ENCODE data around the gene PPP2R5C.
"Not testable (repeated sequence)": the region's sequence is repeated elsewhere in the genome, so short reads cannot be mapped to it uniquely, and the experiment has no call there.

PPP2R5C gene

GRCh38 chr14:101743701-101744100, 17.8 kb upstream of the PPP2R5C start:
- Histone ChIP-seq H3K9me3 (ENCODE audit: control insufficient read depth, insufficient read depth, low read length) (peaks cover 21% of the 10 kb centered on the region), H3K79me2 (ENCODE audit: control insufficient read depth, low read length) (no peaks in the 10 kb centered on the region), H3K9me2 (replicated peaks; ENCODE audit: control insufficient read depth, low read length) (no peaks in the 10 kb centered on the region), H3K4me3 (ENCODE audit: low read length) (no peak overlapping the region), H3K27ac (ENCODE audit: low read depth, low read length) (no peak overlapping the region), H4K20me1 (ENCODE audit: control insufficient read depth, insufficient read depth, low read depth, low read length) (no peaks in the 10 kb centered on the region), H3K27me3 (ENCODE audit: control insufficient read depth, low read length) (no peaks in the 10 kb centered on the region), H3K36me3 (ENCODE audit: control insufficient read depth, low read length) (no peaks in the 10 kb centered on the region), H3F3A (ENCODE audit: control insufficient read depth, insufficient read depth) (no peaks in the 10 kb centered on the region), H3K4me1 (ENCODE audit: control insufficient read depth, low read length) (no peaks in the 10 kb centered on the region), H3K4me2 (ENCODE audit: low read length) (no peak overlapping the region)
- TF ChIP-seq CTCF (IDR thresholded peaks at IDR 0.05; ENCODE audit: low read depth, low read length, poor library complexity, severe bottlenecking), result no peak
- TF ChIP-seq EZH2phosphoT487 (IDR thresholded peaks at IDR 0.05; ENCODE audit: borderline replicate concordance, low read length), result no peak

GRCh38 chr14:101744382-101744781, 17.1 kb upstream of the PPP2R5C start:
- not testable (repeated sequence) for H3K36me3 ChIP-seq (ENCODE audit: control insufficient read depth, low read length); H3K27me3 ChIP-seq (ENCODE audit: control insufficient read depth, low read length); H3K9me2 ChIP-seq (replicated peaks; ENCODE audit: control insufficient read depth, low read length); H3K27ac ChIP-seq (ENCODE audit: low read depth, low read length); H3K79me2 ChIP-seq (ENCODE audit: control insufficient read depth, low read length); H3K4me2 ChIP-seq (ENCODE audit: low read length); H4K20me1 ChIP-seq (ENCODE audit: control insufficient read depth, insufficient read depth, low read depth, low read length); H3K4me3 ChIP-seq (ENCODE audit: low read length); H3K4me1 ChIP-seq (ENCODE audit: control insufficient read depth, low read length); H3F3A ChIP-seq (ENCODE audit: control insufficient read depth, insufficient read depth)
- peaks cover 19% of the 10 kb centered on the region for H3K9me3 ChIP-seq (ENCODE audit: control insufficient read depth, insufficient read depth, low read length)

GRCh38 chr14:101749756-101750155, 11.8 kb upstream of the PPP2R5C start:
- H3K27ac ChIP-seq (ENCODE audit: low read depth, low read length); H3F3A ChIP-seq (ENCODE audit: control insufficient read depth, insufficient read depth); H3K4me1 ChIP-seq (ENCODE audit: control insufficient read depth, low read length); H3K36me3 ChIP-seq (ENCODE audit: control insufficient read depth, low read length); H4K20me1 ChIP-seq (ENCODE audit: control insufficient read depth, insufficient read depth, low read depth, low read length); H3K79me2 ChIP-seq (ENCODE audit: control insufficient read depth, low read length); H3K4me3 ChIP-seq (ENCODE audit: low read length); H3K9me3 ChIP-seq (ENCODE audit: control insufficient read depth, insufficient read depth, low read length); H3K4me2 ChIP-seq (ENCODE audit: low read length); H3K9me2 ChIP-seq (replicated peaks; ENCODE audit: control insufficient read depth, low read length): not testable (repeated sequence)
- H3K27me3 ChIP-seq (ENCODE audit: control insufficient read depth, low read length), result peaks cover 18% of the 10 kb centered on the region

- Histone ChIP-seq H3K4me3 (ENCODE audit: low read length) (no peak overlapping the region), H3K9me3 (ENCODE audit: control insufficient read depth, insufficient read depth, low read length) (no peaks in the 10 kb centered on the region; the same call in 1 of the 2 replicates), H4K20me1 (ENCODE audit: control insufficient read depth, insufficient read depth, low read depth, low read length) (no peaks in the 10 kb centered on the region), H3K4me2 (ENCODE audit: low read length) (no peak overlapping the region), H3K27ac (ENCODE audit: low read depth, low read length) (no peak overlapping the region), H3K36me3 (ENCODE audit: control insufficient read depth, low read length) (no peaks in the 10 kb centered on the region), H3K79me2 (ENCODE audit: control insufficient read depth, low read length) (no peaks in the 10 kb centered on the region), H3K27me3 (ENCODE audit: control insufficient read depth, low read length) (peaks cover 28% of the 10 kb centered on the region), H3F3A (ENCODE audit: control insufficient read depth, insufficient read depth) (no peaks in the 10 kb centered on the region), H3K4me1 (ENCODE audit: control insufficient read depth, low read length) (peaks cover 1% of the 10 kb centered on the region), H3K9me2 (replicated peaks; ENCODE audit: control insufficient read depth, low read length) (no peaks in the 10 kb centered on the region)
- TF ChIP-seq CTCF (IDR thresholded peaks at IDR 0.05; ENCODE audit: low read depth, low read length, poor library complexity, severe bottlenecking) (no peak), EZH2phosphoT487 (IDR thresholded peaks at IDR 0.05; ENCODE audit: borderline replicate concordance, low read length) (no peak)
Observed at GRCh38 chr14:101754893-101755292, 6.6 kb upstream of the PPP2R5C start.

All from DOHH2 (cell line).